ENCODE results near the gene SDF4.

SDF4 gene

GRCh38 chr1:1274299-1274930, 42.6 kb upstream of the SDF4 start:
- ChIA-PET POLR2A (no interaction called here), CTCF (interaction anchor here (0.7 to 1.3 kb wide), 4 partner anchors 26 to 211 kb away, joined by 3 read pairs; no protein-coding TSS in a partner anchor)

GRCh38 chr1:1273512-1274298, 41.9 kb upstream of the SDF4 start, which contains the start of gene UBE2J2:
Gene UBE2J2 (minus strand): TSS chr1:1273854. CDS start chr1:1267992, 5,862 bp downstream.
- TF ChIP-seq CTCF (IDR thresholded peaks at IDR 0.05; ENCODE audit: control extremely low read depth, extremely low read depth, low read depth, missing control alignments), result no peak
- peak; percentile 99 for DNase-seq (ENCODE audit: extremely low spot score)
- ChIA-PET POLR2A (interaction anchor here (0.6 kb wide), 1 partner anchor 149 kb away, joined by 5 read pairs; no protein-coding TSS in a partner anchor), CTCF (interaction anchor here (0.7 to 1.3 kb wide), 4 partner anchors 26 to 211 kb away, joined by 3 read pairs; no protein-coding TSS in a partner anchor)

More at GRCh38 chr1:1274299-1274930, 42.6 kb upstream of the SDF4 start:
- no peak for TF ChIP-seq CTCF (IDR thresholded peaks at IDR 0.05; ENCODE audit: control extremely low read depth, extremely low read depth, low read depth, missing control alignments)
- no peak for DNase-seq (ENCODE audit: extremely low spot score)

GRCh38 chr1:1273209-1273511, 41.4 kb upstream of the SDF4 start:
- no peak for DNase-seq (ENCODE audit: extremely low spot score)
- ChIA-PET POLR2A (interaction anchor here (0.6 kb wide), 1 partner anchor 148 kb away, joined by 5 read pairs; no protein-coding TSS in a partner anchor), CTCF (interaction anchor here (1.3 kb wide), 1 partner anchor 99 kb away, joined by 3 read pairs; no protein-coding TSS in a partner anchor)
- TF ChIP-seq CTCF (IDR thresholded peaks at IDR 0.05; ENCODE audit: control extremely low read depth, extremely low read depth, low read depth, missing control alignments), result no peak

GRCh38 chr1:1272341-1273208, 40.8 kb upstream of the SDF4 start:
- CTCF ChIA-PET, result interaction anchor here (1.3 to 1.5 kb wide), 2 partner anchors 99 to 241 kb away, joined by 3 to 4 read pairs; no protein-coding TSS in a partner anchor
- POLR2A ChIA-PET, result no interaction called here
- no peak for DNase-seq (ENCODE audit: extremely low spot score)
- TF ChIP-seq CTCF (IDR thresholded peaks at IDR 0.05; ENCODE audit: control extremely low read depth, extremely low read depth, low read depth, missing control alignments), result no peak

- ChIA-PET CTCF (interaction anchor here (1.1 to 2.2 kb wide), 4 partner anchors 9 to 239 kb away, joined by 3 to 11 read pairs (median 4); no protein-coding TSS in a partner anchor), POLR2A (no interaction called here)
Observed at GRCh38 chr1:1270813-1271212, 39.0 kb upstream of the SDF4 start.

More at GRCh38 chr1:1270813-1271212, 39.0 kb upstream of the SDF4 start:
- no peak for TF ChIP-seq CTCF (IDR thresholded peaks at IDR 0.05; ENCODE audit: control extremely low read depth, extremely low read depth, low read depth, missing control alignments)
- DNase-seq (ENCODE audit: extremely low spot score), result no peak

All from GM10248 (cell line).